ENCODE measurements around the gene WAPL. TPM values are rescaled to one million over a fixed set of nuclear protein-coding genes. Genes with fewer than 3 reads are reported as not detected.
"Not testable (repeated sequence)": the region's sequence is repeated elsewhere in the genome, so short reads cannot be mapped to it uniquely, and the experiment has no call there.

WAPL gene
- total RNA-seq, 1 donor from 2014 or later = 43.2 TPM

DNA sequence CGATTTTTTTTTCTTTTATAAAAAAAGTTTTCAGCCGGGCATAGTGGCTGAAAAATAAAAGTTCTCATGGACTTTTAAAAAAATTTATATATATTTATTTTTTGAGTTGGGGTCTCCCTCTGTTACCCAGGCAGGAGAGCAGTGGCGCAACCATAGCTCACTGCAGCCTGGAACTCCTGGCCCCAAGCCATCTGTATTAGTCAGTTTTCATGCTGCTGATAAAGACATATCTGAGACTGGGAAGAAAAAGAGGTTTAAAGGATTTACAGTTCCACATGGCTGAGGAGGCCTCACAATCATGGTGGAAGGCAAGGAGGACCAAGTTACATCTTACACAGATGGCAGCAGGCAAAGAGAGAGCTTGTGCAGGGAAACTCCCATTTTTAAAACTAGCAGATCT is 37.1 kb upstream of the WAPL start:
- not testable (repeated sequence) for H3K36me3 Mint-ChIP-seq (ENCODE audit: low read depth, unreplicated experiment); H3K4me3 ChIP-seq (ENCODE audit: insufficient read depth, low read depth, low read length); H3K4me1 Mint-ChIP-seq (ENCODE audit: low read depth, unreplicated experiment); H3K4me2 ChIP-seq (ENCODE audit: low read length); H3K9ac ChIP-seq (ENCODE audit: low read length); H3K27ac Mint-ChIP-seq (ENCODE audit: unreplicated experiment); H3K27me3 ChIP-seq (ENCODE audit: insufficient read depth, low read length); H3K36me3 ChIP-seq (ENCODE audit: insufficient read depth, low read length); H2AFZ ChIP-seq (ENCODE audit: low read depth, low read length); H3K9me3 Mint-ChIP-seq (ENCODE audit: unreplicated experiment); H3K27me3 Mint-ChIP-seq (ENCODE audit: low read depth, unreplicated experiment); H3K27ac ChIP-seq (ENCODE audit: low read depth, low read length); H3K4me3 Mint-ChIP-seq (ENCODE audit: unreplicated experiment); H3K79me2 ChIP-seq (ENCODE audit: insufficient read depth, low read length); FAIRE-seq; H4K20me1 ChIP-seq (ENCODE audit: insufficient read depth, low read length); H3K4me1 ChIP-seq (ENCODE audit: insufficient read depth, low read length); H3K9me3 ChIP-seq (ENCODE audit: insufficient read depth, low read depth, low read length)
- peak; percentile 30 for DNase-seq (ENCODE audit: low read depth)

DNA sequence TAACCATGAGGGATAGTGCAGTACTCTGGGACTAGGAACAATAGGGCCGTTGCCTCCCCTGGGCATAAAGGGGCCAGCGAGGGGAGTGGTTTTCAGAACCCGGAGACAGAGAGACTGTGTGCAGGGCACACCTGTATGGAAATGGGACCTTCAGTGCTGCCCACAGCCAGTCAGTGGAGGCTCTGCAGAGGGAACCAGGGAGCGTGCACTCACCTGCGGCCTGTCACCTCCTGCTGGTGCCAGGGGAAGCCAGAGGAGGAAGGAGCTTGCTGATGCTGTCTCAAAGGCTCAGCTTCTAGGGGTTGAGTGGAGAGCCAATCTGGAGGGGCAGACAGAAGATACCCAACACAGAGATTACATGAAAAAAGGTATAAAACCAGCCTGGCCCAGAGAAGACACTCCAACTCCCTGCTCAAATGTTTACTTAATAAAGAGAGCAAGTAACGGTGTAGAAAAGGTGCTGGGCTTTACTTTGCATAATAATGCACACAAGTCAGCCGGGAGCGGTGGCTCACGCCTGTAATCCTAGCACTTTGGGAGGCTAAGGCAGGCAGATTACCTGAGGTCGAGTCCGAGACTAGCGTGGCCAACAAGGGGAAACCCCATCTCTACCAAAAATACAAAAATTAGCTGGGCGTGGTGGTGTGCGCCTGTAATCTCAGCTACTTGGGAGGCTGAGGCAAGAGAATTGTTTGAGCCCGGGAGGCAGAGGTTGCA is 35.5 kb upstream of the WAPL start:
- Mint-ChIP-seq H3K9me3 (ENCODE audit: unreplicated experiment) (no peaks in the 10 kb centered on the region), H3K36me3 (ENCODE audit: low read depth, unreplicated experiment) (peaks cover 2% of the 10 kb centered on the region), H3K4me1 (ENCODE audit: low read depth, unreplicated experiment) (no peaks in the 10 kb centered on the region), H3K4me3 (ENCODE audit: unreplicated experiment) (no peak overlapping the region), H3K27ac (ENCODE audit: unreplicated experiment) (no peak overlapping the region), H3K27me3 (ENCODE audit: low read depth, unreplicated experiment) (peaks cover 3% of the 10 kb centered on the region)
- Histone ChIP-seq H3K4me1 (ENCODE audit: insufficient read depth, low read length) (no peaks in the 10 kb centered on the region), H3K9ac (ENCODE audit: low read length) (no peak overlapping the region), H2AFZ (ENCODE audit: low read depth, low read length) (no peak overlapping the region), H3K27me3 (ENCODE audit: insufficient read depth, low read length) (no peaks in the 10 kb centered on the region), H3K4me2 (ENCODE audit: low read length) (no peak overlapping the region), H3K4me3 (ENCODE audit: insufficient read depth, low read depth, low read length) (no peak overlapping the region), H3K9me3 (ENCODE audit: insufficient read depth, low read depth, low read length) (no peaks in the 10 kb centered on the region), H4K20me1 (ENCODE audit: insufficient read depth, low read length) (no peaks in the 10 kb centered on the region), H3K79me2 (ENCODE audit: insufficient read depth, low read length) (no peaks in the 10 kb centered on the region), H3K36me3 (ENCODE audit: insufficient read depth, low read length) (no peaks in the 10 kb centered on the region), H3K27ac (ENCODE audit: low read depth, low read length) (no peak overlapping the region)
- no peak for FAIRE-seq
- TF ChIP-seq CTCF (IDR thresholded peaks at IDR 0.05; ENCODE audit: insufficient read depth, low read depth, low read length) = no peak
- no peak for TF ChIP-seq EZH2 (IDR thresholded peaks at IDR 0.05; ENCODE audit: insufficient read depth, low read length)
- DNase-seq (ENCODE audit: low read depth) = no peak

- no peak overlapping the region for H3K9ac ChIP-seq (ENCODE audit: low read length)
- no peaks in the 10 kb centered on the region for H3K27me3 ChIP-seq (ENCODE audit: insufficient read depth, low read length)
- Mint-ChIP-seq H3K4me1 (ENCODE audit: low read depth, unreplicated experiment) (no peaks in the 10 kb centered on the region), H3K36me3 (ENCODE audit: low read depth, unreplicated experiment) (peaks cover 2% of the 10 kb centered on the region), H3K27ac (ENCODE audit: unreplicated experiment) (no peak overlapping the region), H3K4me3 (ENCODE audit: unreplicated experiment) (no peak overlapping the region), H3K9me3 (ENCODE audit: unreplicated experiment) (no peaks in the 10 kb centered on the region), H3K27me3 (ENCODE audit: low read depth, unreplicated experiment) (peaks cover 3% of the 10 kb centered on the region)
- H3K4me1 ChIP-seq (ENCODE audit: insufficient read depth, low read length) = no peaks in the 10 kb centered on the region
- no peak overlapping the region for H3K27ac ChIP-seq (ENCODE audit: low read depth, low read length)
- no peak overlapping the region for H2AFZ ChIP-seq (ENCODE audit: low read depth, low read length)
- H3K4me2 ChIP-seq (ENCODE audit: low read length) = no peak overlapping the region
- no peak for DNase-seq (ENCODE audit: low read depth)
- no peaks in the 10 kb centered on the region for H3K36me3 ChIP-seq (ENCODE audit: insufficient read depth, low read length)
- H3K4me3 ChIP-seq (ENCODE audit: insufficient read depth, low read depth, low read length) = no peak overlapping the region
- H3K79me2 ChIP-seq (ENCODE audit: insufficient read depth, low read length) = no peaks in the 10 kb centered on the region
- no peak for FAIRE-seq
- no peaks in the 10 kb centered on the region for H3K9me3 ChIP-seq (ENCODE audit: insufficient read depth, low read depth, low read length)
- TF ChIP-seq EZH2 (IDR thresholded peaks at IDR 0.05; ENCODE audit: insufficient read depth, low read length) (no peak), CTCF (IDR thresholded peaks at IDR 0.05; ENCODE audit: insufficient read depth, low read depth, low read length) (no peak)
- H4K20me1 ChIP-seq (ENCODE audit: insufficient read depth, low read length) = no peaks in the 10 kb centered on the region
Observed at GRCh38 chr10:86556532-86556931, 34.9 kb upstream of the WAPL start.
